Measurements from ENCODE around the gene TRERF1.
A peak's percentile ranks its signal among the peaks of the same experiment; 100 is the strongest.

TRERF1 gene

DNA sequence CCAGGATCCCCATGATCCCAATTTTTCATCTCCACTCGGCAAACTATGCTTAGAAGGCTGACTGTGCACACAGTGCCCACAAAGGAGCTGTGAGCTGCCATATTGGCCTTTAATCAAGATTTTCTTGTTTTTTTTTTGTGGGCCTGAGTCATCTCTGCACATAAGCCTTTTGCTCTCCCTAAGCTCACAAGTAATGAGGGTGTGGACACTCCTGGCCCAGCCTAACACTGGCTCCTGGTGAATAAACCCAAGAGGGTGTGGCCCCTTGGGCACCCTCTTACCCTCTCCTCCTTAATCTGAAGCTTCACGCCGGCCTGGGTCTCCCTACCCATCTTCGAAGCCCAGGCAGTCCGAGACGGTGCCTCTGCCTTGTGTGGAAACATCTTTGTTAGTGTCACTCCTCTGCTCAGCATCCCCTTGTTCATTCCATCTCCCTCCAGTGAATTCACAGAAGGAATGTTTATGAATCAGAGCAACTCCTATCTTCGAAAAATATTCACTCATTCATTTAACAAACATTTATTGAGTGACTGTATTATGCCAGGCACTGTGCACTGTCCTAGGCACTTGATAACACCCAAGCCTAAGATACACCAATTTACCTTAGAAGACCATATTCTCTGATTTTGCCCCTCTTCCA, 211.9 kb downstream of the TRERF1 start:
- DNase-seq = no peak

DNA sequence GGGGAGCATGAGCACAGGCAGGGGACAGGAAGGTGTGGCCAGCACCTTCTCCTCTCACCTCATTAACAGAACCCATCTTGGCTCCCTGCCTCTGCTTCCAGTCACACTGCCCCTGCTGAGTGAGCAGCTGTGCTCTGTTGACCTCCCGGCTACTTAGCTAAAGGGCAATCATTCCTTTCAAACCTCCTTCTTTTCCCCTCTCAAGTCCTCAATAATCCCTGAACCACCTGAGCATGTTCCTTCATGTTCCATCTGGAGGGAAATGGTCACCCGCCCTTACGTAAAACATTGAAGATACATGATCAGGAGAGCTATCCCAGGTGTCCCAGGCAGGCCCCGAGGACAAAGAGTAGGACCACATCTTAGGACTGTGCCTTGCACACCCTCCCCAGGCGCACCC, 212.4 kb downstream of the TRERF1 start:
- DNase-seq = no peak

DNA sequence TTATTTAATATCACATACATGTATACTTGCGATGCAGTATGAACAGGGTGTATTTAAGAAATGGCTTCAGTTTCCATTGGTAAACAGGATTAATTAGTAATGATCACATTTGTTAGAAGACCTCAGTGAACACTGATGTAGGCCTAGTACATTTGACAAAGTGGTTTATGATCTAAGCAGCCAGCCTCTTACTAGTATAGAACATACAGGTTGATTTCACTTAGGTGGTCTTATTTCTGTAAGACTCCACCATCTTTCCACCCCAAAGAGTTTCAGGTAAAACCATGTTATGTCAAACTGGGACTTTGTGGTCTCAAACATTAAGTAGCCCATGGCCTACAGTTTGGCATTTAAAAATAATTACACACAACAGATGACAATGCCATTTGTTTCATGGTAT, 213.9 kb downstream of the TRERF1 start:
- DNase-seq = no peak

DNA sequence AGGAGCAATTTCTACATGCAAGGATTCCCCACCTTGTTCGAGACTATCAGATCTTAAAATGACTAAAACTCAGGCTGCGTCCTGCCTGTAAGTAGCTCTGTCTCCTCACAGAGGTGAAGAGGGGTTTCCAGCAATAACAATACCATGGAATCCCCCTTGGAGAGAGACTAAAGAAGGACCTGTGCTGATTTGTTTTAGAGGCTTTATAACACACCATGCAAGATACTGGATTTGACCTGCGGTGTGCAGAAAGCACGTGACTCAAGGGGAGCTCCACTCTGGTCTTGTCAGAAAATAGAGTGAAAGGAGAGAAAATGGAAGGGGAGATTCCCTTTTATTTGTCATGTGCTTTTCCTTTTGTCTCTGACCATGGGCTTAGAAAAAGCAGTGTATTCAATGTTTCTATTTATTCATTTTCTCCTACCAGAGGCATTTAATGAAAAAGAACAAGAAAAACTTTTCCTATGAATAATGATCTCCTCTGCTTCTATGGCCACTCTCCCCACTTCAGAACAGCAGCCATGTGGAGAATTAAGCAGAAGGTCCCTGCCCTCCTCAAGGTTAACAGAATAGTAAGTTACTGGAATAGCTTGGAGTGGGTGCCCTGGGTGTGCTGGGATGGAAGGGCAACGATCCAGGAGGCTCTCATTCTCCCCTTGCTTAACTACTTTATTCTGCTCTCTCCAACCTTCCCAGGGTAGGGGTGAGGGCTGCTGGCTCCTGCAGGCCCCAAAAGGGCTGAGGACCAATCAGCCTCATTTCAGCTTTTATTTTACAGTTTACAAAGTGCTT, 214.8 kb downstream of the TRERF1 start:
- DNase-seq = no peak

DNA sequence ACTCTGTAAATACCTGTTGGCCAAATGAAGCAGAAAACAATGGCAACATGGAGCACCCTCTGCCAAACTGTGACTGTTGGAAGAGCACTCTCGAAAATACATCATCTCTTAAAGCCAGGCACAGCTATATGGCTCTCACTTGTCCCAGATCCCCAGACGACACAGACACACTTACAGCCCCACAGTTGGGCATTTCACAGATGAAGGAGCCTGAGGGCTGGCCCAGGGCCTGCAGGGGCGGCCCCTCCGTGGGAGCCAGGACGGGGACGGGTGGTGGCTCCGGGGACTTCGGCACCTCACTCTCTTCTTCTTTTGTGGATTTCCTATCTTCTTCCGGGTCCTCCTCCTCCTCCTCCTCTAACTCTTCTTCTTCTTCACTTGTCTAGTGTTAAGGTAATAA, 215.7 kb downstream of the TRERF1 start:
- no peak for DNase-seq

DNA sequence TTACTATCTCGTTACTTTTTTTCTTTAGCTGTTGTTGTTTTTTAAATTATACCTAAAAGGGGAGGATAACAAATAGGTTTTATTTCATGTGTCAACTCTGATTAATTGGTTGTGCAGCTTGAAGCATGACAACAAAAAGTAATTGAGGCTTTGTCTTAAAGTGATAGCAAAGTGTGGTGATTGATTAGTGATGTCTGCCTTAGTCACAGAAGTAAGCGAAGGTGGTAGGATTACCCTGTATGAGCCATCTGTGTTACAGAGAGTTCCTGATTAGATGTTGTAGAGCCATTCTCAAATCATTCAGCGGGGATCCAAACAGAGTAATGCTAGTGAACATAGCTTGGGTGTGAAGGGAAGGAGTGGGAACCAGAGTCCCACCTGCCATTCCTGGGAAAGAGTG, 219.7 kb downstream of the TRERF1 start:
- DNase-seq = no peak

DNA sequence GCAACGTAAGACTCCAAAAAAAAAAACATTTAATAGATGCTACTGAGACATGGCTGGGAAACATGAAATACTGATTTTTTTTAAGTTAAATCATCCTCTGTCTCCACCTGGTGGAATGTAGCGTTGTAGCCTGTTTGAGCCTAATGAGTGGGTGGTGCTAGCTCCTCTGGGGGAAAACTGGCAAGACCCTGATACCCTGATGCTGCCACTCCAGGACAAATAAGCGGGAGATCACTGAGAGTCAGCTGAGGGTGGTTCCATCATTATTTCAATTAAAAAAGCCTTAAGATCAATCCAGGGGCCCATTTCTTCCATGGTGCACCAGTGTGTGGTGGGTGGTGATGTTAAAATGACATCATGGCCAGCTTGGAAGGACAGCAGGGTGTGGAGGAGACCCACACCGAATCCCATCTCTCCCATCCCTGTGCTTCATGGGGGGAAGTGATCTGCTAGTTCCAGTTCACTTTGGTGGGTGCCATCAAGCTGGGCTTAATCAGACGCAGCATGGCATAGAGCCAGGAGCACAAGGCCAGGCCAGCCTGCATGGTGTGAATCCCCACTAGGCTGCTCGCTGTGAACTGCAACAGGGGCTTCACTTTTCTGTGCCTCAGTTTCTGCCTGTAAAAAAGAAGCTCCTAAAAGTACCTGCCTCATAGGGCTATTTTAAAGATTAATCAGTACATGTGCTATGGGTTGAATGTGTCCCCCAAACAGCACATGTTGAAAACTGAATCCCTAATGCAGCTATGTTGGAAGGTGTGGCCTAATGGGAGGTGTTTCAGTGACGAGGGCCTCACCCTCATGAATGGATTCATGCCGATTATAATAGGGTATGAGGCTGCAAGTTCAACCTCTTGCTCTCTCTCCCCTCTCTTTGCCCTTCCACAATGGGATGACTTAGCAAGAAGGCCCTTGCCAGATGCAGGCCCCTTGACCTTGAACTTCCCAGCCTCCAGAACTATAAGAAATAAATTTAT, 221.1 kb downstream of the TRERF1 start:
- no peak for DNase-seq

DNA sequence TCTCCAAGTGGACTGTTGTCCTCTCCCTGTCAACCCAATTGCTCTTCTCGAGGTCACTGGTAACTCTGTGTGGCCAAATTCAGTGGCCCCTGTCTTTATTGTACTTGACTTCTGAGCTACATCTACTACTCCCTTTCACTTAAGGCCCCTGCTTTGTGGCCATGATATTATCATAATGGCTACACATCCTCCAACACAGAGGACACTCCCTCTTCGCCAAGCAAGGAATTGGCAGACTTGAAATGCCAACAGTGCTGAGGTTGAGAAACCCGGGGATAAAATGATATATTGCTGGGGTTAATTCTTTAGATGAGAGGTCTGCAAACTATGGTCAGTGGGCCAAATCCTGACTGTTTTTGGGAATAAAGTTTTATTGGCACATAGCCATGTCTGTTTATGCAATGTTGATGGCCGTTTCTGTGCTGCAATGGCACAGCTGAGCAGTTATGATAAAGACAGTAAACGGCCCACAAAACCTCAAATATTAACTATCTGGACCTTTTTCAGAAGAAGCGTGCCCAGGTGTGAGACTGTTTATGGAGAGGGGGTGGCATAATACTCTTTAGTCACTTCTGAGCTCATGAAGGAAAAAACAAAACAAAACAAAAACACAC, 222.1 kb downstream of the TRERF1 start:
- DNase-seq = no peak

DNA sequence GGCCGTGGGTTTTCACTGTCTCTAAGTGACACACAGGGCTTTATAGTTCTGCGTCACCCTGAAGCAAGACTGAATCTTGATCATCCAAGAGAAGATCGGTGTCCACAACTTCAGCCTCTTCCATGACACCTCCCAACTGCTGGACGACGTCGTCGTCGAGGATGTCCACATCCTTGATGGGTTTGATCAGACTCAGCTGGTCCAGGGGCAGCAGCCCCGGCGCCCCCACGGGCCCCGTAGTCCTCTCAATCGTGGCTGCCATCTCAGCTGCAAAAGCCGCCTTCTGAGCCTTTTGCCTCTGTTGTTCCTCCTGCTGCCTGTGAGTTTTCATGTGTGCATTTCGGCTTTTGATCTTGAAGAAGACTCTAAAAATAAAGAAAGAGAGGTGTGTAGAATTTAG, 223.4 kb downstream of the TRERF1 start:
- DNase-seq = no peak

DNA sequence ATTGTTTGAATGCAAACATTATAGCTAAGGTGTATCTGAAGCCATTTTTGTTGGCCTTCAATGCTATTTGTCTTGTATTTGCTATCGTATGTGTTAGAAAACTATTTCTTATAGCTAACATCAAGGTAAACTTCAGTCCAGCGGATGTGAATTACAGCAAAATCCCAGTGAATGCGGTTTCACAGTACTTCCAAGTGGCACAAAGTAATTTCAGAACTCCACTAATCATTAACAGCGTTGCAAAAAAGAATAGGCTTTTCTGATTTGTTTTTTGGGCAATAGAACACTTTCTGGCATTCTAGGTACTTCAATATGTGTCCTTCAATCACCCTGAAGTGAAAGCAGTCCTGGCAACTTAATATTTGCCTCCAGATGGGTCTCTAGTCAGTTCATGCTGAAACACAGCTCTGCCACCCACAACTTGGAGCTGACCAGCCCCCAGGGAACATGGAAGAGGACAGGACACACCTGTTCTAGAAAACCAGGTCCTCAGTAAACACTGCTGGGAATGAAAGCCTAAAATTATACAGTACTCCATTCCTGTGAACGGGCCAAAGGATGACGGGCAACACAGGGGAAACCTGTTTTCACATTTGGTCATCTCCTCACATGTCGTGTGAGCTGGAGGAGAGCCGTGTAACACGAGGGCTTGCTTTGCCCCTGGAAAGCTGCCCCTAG, 224.4 kb downstream of the TRERF1 start:
- no peak for DNase-seq

DNA sequence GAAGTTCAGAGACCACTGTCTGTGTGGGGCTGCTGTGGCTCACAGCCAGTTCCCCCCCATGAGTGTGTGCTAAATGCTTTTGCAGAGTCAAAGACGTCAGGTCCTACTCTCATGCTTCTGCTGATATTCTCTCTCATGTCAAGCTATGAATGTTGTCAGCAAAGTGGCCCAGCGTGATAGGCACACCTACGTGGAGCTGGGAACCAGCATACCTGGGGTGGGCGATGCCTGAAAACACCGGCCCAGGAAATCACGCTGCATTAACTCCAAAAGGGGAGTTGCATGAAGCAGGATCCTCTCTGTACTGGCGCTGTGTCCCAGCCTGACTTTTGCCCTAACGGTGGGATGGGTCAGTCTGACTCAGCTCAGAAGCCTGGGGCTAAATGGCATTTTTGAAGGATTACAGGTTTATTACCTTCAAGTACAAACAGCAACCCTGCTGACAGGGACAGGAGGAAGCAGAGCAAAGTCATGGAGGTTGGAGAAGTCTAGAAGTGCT, 225.0 kb downstream of the TRERF1 start:
- no peak for DNase-seq

DNA sequence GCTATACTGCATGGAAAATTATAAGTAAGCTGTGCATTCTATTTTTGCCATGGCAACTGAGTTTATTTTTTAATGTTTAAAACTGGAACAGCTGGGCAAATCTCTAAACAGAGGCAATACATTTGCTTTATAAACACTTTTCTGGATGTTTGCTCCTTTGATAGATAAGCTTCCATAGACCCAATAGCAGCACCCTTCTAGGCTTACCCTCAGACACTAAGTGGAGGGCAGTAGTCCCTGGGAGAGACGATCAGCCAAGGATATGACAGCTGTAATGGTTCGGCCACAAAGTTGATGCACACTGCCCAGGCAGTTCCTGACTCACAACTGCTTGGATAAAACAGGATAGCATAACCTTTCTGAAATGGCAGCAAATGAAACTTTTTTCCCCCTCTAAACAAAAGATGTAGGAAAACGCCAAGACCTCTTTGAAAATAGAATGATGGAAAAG, 225.5 kb downstream of the TRERF1 start:
- DNase-seq = no peak

DNA sequence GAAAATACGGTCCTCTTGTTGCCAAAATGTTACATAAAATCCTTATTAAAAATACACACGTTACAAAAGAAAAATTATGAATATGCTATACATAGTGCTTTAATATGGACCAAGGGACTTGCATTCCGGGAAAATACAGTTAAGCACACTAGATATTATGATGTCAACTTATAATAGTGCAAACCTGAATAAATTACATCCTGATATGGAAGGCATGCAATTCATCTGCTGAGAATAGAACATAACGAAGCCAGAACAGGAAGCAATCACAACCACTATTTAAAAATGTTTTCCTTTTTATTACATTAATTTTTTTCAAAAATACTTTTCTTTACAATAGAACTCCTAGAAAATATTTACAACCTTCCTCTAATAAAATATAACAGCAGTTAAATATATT, 226.3 kb downstream of the TRERF1 start:
- no peak for DNase-seq

DNA sequence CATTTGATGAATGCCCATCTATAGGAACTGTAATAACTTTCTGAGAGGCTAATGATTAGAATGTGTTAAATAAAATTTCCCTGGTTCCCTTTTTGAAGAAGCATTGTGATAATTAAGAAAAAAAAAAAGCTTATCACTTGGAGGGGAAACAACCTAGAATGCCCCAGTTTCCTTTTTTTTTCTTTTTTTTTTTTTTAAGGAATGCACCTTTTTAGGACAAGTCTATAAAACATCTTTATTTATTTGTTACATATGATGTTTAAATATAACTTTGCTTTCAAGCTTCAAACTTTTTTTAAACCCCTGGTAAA, 226.7 kb downstream of the TRERF1 start:
- no peak for DNase-seq

DNA sequence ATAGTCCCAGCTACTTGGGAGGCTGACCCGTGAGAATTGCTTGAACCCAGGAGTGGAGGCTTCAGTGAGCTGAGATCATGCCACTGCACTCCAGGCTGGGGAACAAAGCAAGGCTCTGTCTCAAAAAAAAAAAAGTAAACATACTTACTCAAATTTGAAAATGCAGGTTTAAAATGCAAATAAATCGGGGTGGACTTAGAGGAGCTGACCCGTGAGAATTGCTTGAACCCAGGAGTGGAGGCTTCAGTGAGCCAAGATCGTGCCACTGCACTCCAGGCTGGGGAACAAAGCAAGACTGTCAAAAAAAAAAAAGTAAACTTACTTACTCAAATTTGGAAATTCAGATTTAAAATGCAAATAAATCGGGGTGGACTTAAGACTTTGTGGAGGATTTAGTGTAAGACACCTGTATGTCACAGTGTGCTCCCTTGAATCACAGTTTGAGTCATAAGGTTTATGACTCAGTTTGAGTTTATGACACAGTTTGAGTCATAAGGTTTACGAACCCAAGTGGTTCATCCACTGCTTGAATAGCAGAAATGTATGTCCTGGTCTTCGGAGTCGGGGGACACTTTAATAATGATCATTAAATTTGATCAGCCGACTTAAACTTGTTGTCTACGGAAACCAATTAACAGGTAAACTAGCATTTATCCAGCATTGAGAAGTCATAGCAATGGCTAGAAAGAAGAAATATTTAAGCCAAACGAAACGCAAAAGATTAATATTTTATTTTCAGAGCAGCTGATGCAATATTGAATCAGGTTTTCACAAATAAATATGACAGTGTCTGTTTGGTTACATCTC, 227.3 kb downstream of the TRERF1 start:
- peak; percentile 32 for DNase-seq

DNA sequence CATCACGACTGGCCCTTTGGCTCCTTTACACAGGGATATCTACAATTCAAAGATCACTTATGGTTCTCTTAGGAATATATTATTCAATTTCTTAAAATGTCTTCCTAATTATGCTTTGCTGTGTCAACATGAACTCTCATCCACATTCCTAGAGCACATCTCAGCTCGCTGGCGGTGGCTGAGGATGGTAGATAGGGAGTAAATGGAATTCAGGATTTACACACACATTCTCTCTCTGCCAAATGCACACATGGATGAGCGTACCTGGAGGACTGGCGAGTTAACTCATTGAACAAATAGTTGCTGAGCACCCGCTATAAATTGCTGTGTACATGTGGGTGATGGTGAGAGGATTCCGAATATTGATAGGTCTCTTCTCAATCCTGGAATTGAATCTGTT, 229.3 kb downstream of the TRERF1 start:
- DNase-seq = no peak

DNA sequence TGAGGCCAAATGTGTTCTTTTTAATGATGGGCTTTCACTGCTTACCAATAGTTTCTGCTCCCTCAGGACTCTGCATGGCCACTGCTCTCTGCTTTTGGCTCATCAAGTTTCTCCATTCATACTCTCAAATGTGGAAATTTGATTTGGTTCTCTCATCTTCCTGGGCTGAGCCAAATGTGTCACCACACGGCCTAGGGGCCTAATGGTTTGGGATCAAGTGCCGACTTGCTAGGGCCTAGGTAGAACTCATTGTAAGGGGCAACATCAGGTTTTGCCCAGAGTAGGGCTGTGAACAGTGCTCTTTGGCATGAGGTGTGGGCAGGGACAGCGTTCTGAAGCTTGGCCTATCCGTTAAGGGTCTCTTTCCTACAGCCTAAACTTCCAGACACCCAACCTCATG, 230.2 kb downstream of the TRERF1 start:
- no peak for DNase-seq

DNA sequence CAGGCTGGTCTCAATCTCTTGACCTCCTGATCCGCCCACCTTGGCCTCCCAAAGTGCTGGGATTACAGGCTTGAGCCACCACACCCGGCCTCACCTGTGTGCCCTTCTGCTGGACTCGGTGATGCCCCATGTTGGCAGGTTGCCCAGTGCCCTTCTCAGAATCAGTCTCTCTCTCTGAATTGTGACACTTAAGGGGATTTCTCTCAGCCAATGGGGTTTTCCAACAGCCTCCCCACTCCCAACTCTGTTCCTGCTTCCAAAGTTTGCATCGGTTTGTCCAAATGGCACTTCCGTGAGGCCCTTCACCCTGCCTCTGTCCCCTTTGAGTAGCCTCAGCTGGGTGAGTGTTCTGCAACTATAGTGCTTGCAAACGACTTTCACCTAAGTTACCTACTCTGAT, 230.9 kb downstream of the TRERF1 start:
- DNase-seq = no peak

DNA sequence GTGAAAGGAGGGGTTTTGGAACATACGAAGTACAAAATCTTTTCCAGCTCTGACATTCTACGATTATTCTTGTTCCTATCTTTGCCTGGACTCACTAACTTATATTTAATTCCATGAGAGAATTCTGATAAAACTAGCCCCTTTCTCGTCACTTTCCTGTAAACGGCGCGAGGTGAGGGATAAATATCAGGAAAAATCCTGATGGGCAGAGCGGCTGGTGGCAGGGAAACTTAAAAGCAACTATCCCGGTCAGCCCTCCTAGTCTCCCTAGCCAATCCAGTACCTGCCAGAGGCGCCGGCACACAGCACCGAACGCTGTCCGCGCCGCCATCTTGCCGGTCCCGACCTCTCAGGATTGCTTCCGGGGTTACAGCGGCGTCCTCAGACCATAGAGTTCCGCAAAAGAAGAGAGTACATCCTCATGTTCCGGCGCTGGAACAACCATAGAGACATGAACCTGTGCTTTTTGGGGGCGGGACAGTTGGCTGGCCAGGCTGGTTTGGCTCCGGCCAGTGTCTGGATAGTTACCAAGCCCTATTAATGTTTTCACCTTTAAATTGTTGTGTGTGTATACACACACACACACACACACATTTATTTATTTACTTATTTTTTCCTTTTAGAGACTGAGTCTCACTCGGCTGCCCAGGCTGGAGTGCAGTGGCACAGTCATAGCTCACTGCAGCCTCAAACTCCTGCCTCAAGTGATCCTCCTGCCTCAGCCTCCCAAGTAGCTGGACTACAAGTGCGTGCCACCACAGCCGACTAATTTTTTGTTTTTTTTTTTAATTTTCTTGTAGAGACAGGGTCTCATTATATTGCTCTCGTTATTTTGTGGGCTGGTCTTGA, 234.0 kb downstream of the TRERF1 start, which contains the start of gene MRPS10:
Gene MRPS10 (minus strand): TSS at position 343 of the 849 bp plus-strand sequence. CDS start 12 bp downstream, at position 331.
- peak; percentile 94 for DNase-seq

DNA sequence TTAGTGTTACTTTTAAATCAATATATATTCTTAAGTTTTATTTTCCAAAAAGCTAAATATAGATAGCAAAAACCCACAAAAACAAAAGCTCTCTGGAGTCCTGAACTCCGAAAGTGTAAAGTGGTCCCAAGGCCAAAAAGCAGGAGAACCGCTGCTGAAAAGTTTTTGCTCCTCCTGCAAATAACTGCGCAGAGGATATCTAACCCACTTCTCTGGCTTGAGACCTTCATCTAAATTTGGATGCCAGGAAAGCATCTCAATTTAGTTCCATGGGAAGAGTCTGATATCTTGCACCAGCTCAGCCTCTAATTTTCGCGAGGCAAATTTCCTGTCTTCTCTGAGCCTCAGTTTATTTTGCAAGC, 234.6 kb downstream of the TRERF1 start:
- no peak for DNase-seq

All from stimulated activated CD4-positive, alpha-beta T cell treated with anti-CD3 and anti-CD28 coated beads, Interleukin-4, amount 100 ng/mL, for 24 hours (primary cell).